Measurements from ENCODE around the gene S1PR3. TPM values are rescaled to one million over a fixed set of nuclear protein-coding genes. Genes with fewer than 3 reads are reported as not detected.

S1PR3 gene
- total and polyA plus RNA-seq, 2 donors (not counting 1 experiment from before 2014, with no cell fraction given): 20.5 to 23.8 TPM

DNA sequence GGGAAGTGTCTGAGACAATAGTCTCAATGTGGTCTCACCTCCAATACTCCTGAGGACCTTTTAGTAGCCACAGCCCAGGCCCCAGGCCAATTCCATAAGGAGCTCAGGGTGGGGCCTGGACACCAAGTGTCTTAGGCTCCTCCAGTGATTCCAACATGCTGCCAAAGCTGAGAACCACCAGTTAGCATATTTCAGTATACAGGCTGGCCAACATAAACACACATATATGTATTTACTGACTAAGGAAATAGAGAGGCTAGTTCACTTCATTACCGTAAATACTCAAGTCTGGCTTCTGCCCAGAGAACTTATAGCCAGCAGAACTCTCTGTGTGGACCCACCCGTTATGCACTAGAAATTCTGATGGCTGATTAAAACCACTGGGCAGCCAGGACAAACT, 24.1 kb downstream of the S1PR3 start:
- TF ChIP-seq, protein P1, sequence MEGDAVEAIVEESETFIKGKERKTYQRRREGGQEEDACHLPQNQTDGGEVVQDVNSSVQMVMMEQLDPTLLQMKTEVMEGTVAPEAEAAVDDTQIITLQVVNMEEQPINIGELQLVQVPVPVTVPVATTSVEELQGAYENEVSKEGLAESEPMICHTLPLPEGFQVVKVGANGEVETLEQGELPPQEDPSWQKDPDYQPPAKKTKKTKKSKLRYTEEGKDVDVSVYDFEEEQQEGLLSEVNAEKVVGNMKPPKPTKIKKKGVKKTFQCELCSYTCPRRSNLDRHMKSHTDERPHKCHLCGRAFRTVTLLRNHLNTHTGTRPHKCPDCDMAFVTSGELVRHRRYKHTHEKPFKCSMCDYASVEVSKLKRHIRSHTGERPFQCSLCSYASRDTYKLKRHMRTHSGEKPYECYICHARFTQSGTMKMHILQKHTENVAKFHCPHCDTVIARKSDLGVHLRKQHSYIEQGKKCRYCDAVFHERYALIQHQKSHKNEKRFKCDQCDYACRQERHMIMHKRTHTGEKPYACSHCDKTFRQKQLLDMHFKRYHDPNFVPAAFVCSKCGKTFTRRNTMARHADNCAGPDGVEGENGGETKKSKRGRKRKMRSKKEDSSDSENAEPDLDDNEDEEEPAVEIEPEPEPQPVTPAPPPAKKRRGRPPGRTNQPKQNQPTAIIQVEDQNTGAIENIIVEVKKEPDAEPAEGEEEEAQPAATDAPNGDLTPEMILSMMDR (conservative IDR thresholded peaks at IDR 0.05 in 1 of 2, IDR thresholded peaks at IDR 0.05 in 1 of 2; ENCODE audit: low read depth in 1 of 2, low read length in 2 of 2): no peak
- no peak for TF ChIP-seq EZH2 (IDR thresholded peaks at IDR 0.05; ENCODE audit: low read length, missing control alignments)
- H3K27me3 ChIP-seq (ENCODE audit: control insufficient read depth, insufficient read depth, low read length): no peaks in the 10 kb centered on the region
- peak in 1 of 2 donors; percentile 70 for DNase-seq (ENCODE audit: low read depth in 2 of 2)
- H3K4me1 ChIP-seq (ENCODE audit: control insufficient read depth, extremely low read depth, insufficient read depth, low read length): no peaks in the 10 kb centered on the region
- no peak overlapping the region for H3K27ac ChIP-seq (ENCODE audit: insufficient read depth, low read length)
- H3K9me3 ChIP-seq (ENCODE audit: control insufficient read depth, insufficient read depth, low read depth, low read length): no peaks in the 10 kb centered on the region
- H3K4me3 ChIP-seq (replicated peaks in 1 of 4; ENCODE audit: control extremely low read depth in 1 of 4, insufficient read depth in 1 of 4, low read depth in 3 of 4, low read length in 4 of 4): no peak overlapping the region
- no peak overlapping the region for H3K9ac ChIP-seq (ENCODE audit: insufficient read depth, low read length)
- H3K4me2 ChIP-seq (ENCODE audit: extremely low read depth, insufficient read depth, low read length): no peak overlapping the region
- no peaks in the 10 kb centered on the region for H3K36me3 ChIP-seq (ENCODE audit: control insufficient read depth, insufficient read depth, low read length)
- H4K20me1 ChIP-seq (ENCODE audit: control insufficient read depth, extremely low read depth, insufficient read depth, low read length): no peaks in the 10 kb centered on the region
- no peaks in the 10 kb centered on the region for H3K79me2 ChIP-seq (ENCODE audit: control insufficient read depth, insufficient read depth, low read length)
- no peak overlapping the region for H2AFZ ChIP-seq (ENCODE audit: low read length)

DNA sequence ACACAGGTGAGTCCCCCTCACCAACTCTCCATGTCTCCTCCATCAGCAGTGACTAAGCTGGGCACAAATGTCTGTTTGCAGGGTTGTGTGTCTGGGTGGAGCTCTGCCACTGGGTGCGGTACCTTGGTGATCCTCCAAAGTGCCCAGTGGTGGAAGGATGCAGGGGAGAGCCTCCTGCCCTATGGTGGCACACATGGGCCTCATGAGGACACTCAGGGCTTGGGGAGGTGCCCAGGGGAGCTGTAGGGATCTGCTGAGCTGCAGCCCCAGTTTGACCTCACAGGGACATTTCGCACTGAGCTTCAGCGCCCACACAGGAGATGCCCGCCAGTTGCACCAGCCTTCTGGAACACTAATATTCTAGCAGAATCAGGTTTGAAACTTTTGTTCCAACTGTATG, 29.5 kb downstream of the S1PR3 start:
- Histone ChIP-seq H3K27me3 (ENCODE audit: control insufficient read depth, insufficient read depth, low read length) (no peaks in the 10 kb centered on the region), H3K79me2 (ENCODE audit: control insufficient read depth, insufficient read depth, low read length) (no peaks in the 10 kb centered on the region), H3K4me3 (replicated peaks in 1 of 4; ENCODE audit: control extremely low read depth in 1 of 4, insufficient read depth in 1 of 4, low read depth in 3 of 4, low read length in 4 of 4) (no peak overlapping the region), H3K36me3 (ENCODE audit: control insufficient read depth, insufficient read depth, low read length) (no peaks in the 10 kb centered on the region), H3K9ac (ENCODE audit: insufficient read depth, low read length) (no peak overlapping the region), H3K27ac (ENCODE audit: insufficient read depth, low read length) (no peak overlapping the region), H4K20me1 (ENCODE audit: control insufficient read depth, extremely low read depth, insufficient read depth, low read length) (no peaks in the 10 kb centered on the region), H3K4me1 (ENCODE audit: control insufficient read depth, extremely low read depth, insufficient read depth, low read length) (peaks cover 22% of the 10 kb centered on the region), H3K9me3 (ENCODE audit: control insufficient read depth, insufficient read depth, low read depth, low read length) (no peaks in the 10 kb centered on the region), H2AFZ (ENCODE audit: low read length) (no peak overlapping the region), H3K4me2 (ENCODE audit: extremely low read depth, insufficient read depth, low read length) (no peak overlapping the region)
- TF ChIP-seq EZH2 (IDR thresholded peaks at IDR 0.05; ENCODE audit: low read length, missing control alignments): no peak
- TF ChIP-seq, protein P1 (conservative IDR thresholded peaks at IDR 0.05 in 1 of 2, IDR thresholded peaks at IDR 0.05 in 1 of 2; ENCODE audit: low read depth in 1 of 2, low read length in 2 of 2): no peak
- no peak for DNase-seq (ENCODE audit: low read depth in 2 of 2)

DNA sequence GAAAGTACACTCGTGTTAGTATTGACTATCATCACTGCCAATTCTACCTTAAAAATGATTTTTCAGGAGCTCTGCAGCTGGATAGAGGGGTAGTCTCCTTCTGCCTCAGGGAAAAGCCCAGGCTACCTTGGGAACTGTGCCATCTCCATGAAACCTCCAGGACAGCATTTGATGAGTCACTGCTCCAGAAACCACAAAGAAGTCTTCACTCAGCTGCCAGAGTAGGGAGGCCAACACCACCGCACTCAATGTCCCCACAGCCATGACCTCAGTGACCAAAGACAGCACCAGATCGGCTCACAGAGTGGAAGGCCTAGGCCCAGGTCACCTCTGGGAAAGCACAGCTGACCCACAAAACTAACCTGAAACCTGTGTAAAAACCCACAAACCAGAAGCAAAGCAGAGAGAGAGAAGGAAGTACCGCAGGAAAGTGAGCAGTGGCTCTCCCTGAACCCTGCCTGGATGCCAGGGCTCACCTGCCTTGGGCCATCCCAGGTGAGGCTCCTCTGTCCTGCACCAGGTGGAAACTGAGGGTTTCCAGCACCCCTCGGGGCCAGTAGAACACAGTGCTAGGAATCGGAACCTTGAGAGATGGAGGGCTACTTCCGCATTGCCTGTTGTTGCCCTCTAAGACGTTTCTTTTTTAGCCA, 30.0 kb downstream of the S1PR3 start:
- no peaks in the 10 kb centered on the region for H3K36me3 ChIP-seq (ENCODE audit: control insufficient read depth, insufficient read depth, low read length)
- TF ChIP-seq, protein P1 (conservative IDR thresholded peaks at IDR 0.05 in 1 of 2, IDR thresholded peaks at IDR 0.05 in 1 of 2; ENCODE audit: low read depth in 1 of 2, low read length in 2 of 2): no peak
- TF ChIP-seq EZH2 (IDR thresholded peaks at IDR 0.05; ENCODE audit: low read length, missing control alignments): no peak
- H3K9me3 ChIP-seq (ENCODE audit: control insufficient read depth, insufficient read depth, low read depth, low read length): no peaks in the 10 kb centered on the region
- H2AFZ ChIP-seq (ENCODE audit: low read length): no peak overlapping the region
- no peak overlapping the region for H3K9ac ChIP-seq (ENCODE audit: insufficient read depth, low read length)
- peaks cover 22% of the 10 kb centered on the region for H3K4me1 ChIP-seq (ENCODE audit: control insufficient read depth, extremely low read depth, insufficient read depth, low read length)
- no peaks in the 10 kb centered on the region for H3K27me3 ChIP-seq (ENCODE audit: control insufficient read depth, insufficient read depth, low read length)
- peak overlapping the region; percentile 7 for H3K4me2 ChIP-seq (ENCODE audit: extremely low read depth, insufficient read depth, low read length)
- no peak overlapping the region for H3K4me3 ChIP-seq (replicated peaks in 1 of 4; ENCODE audit: control extremely low read depth in 1 of 4, insufficient read depth in 1 of 4, low read depth in 3 of 4, low read length in 4 of 4)
- peak overlapping the region; percentile 17 for H3K27ac ChIP-seq (ENCODE audit: insufficient read depth, low read length)
- no peaks in the 10 kb centered on the region for H3K79me2 ChIP-seq (ENCODE audit: control insufficient read depth, insufficient read depth, low read length)
- no peaks in the 10 kb centered on the region for H4K20me1 ChIP-seq (ENCODE audit: control insufficient read depth, extremely low read depth, insufficient read depth, low read length)
- DNase-seq (ENCODE audit: low read depth in 2 of 2): peak; percentile 88 to 92
